ENCODE measurements around the gene RIN1.

Gene RIN1

DNA sequence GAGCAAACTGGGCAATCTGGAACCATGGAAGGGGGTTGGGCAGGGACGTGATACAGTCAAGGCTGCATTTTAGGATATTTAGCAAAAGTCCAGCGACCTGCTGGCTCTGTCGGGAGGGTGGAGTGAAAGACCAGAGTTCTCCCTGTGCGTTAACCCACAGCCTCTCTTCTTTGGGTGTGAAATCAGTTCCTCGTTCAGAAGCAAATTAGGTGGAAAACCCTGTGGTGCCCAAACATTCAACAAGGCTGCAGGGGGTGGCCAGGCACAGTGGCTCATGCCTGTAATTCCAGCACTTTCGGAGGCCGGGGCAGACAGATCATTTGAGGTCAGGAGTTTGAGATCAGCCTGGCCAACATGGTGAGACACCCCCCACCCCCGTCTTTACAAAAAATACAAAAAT, 38.6 kb downstream of the RIN1 start:
- no peak for TF ChIP-seq POLR2AphosphoS5 (IDR thresholded peaks at IDR 0.05; ENCODE audit: low read depth, low read length)
- TF ChIP-seq SIN3A (IDR thresholded peaks at IDR 0.05; ENCODE audit: borderline replicate concordance, insufficient read depth, low read length), result no peak
- TF ChIP-seq FOXP2 (optimal IDR thresholded peaks at IDR 0.05; ENCODE audit: borderline replicate concordance, extremely low read depth, extremely low read length, insufficient read depth), result no peak
- TF ChIP-seq TAF1 (IDR thresholded peaks at IDR 0.05; ENCODE audit: borderline replicate concordance, insufficient read depth, low read length), result no peak
- TF ChIP-seq, protein P1, sequence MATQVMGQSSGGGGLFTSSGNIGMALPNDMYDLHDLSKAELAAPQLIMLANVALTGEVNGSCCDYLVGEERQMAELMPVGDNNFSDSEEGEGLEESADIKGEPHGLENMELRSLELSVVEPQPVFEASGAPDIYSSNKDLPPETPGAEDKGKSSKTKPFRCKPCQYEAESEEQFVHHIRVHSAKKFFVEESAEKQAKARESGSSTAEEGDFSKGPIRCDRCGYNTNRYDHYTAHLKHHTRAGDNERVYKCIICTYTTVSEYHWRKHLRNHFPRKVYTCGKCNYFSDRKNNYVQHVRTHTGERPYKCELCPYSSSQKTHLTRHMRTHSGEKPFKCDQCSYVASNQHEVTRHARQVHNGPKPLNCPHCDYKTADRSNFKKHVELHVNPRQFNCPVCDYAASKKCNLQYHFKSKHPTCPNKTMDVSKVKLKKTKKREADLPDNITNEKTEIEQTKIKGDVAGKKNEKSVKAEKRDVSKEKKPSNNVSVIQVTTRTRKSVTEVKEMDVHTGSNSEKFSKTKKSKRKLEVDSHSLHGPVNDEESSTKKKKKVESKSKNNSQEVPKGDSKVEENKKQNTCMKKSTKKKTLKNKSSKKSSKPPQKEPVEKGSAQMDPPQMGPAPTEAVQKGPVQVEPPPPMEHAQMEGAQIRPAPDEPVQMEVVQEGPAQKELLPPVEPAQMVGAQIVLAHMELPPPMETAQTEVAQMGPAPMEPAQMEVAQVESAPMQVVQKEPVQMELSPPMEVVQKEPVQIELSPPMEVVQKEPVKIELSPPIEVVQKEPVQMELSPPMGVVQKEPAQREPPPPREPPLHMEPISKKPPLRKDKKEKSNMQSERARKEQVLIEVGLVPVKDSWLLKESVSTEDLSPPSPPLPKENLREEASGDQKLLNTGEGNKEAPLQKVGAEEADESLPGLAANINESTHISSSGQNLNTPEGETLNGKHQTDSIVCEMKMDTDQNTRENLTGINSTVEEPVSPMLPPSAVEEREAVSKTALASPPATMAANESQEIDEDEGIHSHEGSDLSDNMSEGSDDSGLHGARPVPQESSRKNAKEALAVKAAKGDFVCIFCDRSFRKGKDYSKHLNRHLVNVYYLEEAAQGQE (IDR thresholded peaks at IDR 0.05; ENCODE audit: insufficient read depth in 1 of 2, low read depth in 2 of 2, low read length in 2 of 2), result no peak

GRCh38 chr11:66294626-66295620, 41.3 kb downstream of the RIN1 start:
- TF ChIP-seq POLR2AphosphoS5 (IDR thresholded peaks at IDR 0.05; ENCODE audit: low read depth, low read length), result no peak
- TF ChIP-seq, protein P1 (IDR thresholded peaks at IDR 0.05; ENCODE audit: insufficient read depth in 1 of 2, low read depth in 2 of 2, low read length in 2 of 2), result no peak
- TF ChIP-seq TAF1 (IDR thresholded peaks at IDR 0.05; ENCODE audit: borderline replicate concordance, insufficient read depth, low read length), result no peak
- no peak for TF ChIP-seq SIN3A (IDR thresholded peaks at IDR 0.05; ENCODE audit: borderline replicate concordance, insufficient read depth, low read length)
- no peak for TF ChIP-seq FOXP2 (optimal IDR thresholded peaks at IDR 0.05; ENCODE audit: borderline replicate concordance, extremely low read depth, extremely low read length, insufficient read depth)

DNA sequence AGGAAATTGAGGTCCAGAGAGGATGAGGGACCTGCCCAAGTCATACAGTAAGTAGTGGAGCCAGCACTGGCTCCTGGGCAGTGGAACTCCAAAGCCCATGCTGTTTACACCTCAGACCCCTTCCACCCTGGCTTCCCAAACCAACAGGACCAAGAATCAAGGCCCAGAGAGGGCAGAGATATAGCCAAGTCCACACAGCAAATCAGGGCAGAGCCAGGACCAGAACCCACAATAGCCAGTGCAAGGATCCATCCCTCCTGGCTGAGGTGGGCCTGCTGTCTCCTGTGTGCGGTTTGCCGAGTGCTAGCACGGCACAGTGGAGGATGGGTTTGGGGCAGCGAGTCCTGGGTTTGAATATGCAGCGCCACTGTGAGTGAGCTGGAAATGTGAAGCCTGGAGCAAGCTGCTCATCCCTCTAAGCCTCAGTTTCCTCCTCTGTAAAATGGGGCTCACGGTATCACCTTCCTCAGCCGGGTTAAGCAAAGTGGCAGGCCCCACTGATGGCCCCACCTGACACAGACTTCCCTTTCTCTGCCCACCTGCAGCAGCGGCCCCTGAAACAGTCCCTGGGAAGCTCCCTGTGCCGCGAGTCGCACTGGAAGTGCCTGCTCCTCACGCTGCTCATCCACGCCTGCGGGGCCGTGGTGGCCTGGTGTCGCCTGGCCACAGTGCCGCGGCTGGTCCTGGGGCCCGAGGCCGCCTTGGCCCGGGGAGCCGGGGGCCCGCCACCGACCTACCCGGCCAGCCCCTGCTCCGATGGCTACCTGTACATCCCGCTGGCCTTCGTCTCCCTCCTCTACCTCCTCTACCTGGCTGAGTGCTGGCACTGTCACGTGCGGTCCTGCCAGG, 42.2 kb downstream of the RIN1 start:
- TF ChIP-seq POLR2AphosphoS5 (IDR thresholded peaks at IDR 0.05; ENCODE audit: low read depth, low read length) (no peak), FOXP2 (optimal IDR thresholded peaks at IDR 0.05; ENCODE audit: borderline replicate concordance, extremely low read depth, extremely low read length, insufficient read depth) (no peak), SIN3A (IDR thresholded peaks at IDR 0.05; ENCODE audit: borderline replicate concordance, insufficient read depth, low read length) (no peak), TAF1 (IDR thresholded peaks at IDR 0.05; ENCODE audit: borderline replicate concordance, insufficient read depth, low read length) (no peak)
- TF ChIP-seq, protein P1 (IDR thresholded peaks at IDR 0.05; ENCODE audit: insufficient read depth in 1 of 2, low read depth in 2 of 2, low read length in 2 of 2), result no peak

DNA sequence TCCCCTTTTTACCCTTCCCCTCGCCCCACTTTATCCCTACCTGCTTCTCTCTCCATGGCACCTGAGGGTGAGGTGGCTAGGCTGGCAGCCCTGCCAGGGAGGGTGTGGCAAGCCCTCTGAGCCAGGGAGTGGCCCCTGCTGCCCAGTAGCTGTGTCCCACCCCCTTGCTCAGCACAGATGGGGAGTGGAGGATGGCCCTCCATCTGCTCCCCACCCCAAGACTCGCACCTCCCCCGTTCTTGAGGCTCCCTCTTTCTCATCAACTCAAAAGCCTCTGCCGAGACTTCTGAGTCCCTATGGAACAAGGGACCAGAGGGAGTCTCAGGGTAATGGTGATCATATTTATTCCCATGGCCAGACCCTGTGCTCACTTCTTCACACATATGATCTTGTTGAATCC, 42.9 kb downstream of the RIN1 start:
- no peak for TF ChIP-seq POLR2AphosphoS5 (IDR thresholded peaks at IDR 0.05; ENCODE audit: low read depth, low read length)
- TF ChIP-seq, protein P1 (IDR thresholded peaks at IDR 0.05; ENCODE audit: insufficient read depth in 1 of 2, low read depth in 2 of 2, low read length in 2 of 2), result no peak
